ENCODE measurements around the gene TMEM179.

DNA sequence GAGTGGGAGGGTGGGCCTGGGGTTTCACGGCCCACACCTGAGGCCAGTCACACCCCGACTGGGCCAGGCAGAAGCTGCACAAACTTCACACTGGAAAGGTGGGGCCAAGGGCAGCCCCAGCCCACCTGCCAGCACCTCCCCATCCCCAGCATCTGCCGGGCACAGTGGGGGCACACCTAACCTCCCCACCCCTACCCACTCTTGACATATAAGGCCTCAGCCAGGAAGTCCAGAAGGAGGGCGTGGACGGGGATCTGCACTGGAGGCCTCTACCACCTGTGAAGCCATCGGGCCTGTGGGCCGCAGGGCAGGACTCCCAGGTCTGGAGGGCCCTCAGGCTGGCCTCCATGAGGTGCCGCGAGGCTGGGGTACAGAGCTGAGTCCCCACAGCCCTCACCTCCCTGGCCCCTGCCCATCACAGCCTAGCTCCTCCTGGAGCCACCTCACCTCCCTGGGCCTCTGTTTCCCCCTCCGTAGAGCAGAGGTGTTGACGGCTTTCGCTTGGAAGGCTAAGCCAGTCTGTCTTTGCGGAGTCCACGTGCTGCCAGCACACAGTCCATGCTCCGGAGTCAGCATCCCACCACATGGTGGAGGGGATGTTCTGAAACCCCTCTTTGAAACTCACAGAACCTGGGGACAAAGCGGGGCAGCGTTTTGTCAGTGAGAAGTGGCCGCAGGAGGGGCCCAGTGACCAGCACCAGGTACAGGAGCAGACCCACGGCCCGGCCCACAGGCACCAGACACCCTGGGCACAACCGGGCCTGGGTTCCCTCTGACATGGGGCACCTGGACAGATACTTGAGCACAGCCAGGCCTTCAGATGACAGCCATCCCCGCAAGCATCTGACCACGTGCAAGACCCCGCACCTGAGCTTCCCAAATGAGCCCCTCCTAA is 46.7 kb upstream of the TMEM179 start:
- TF ChIP-seq EZH2 (IDR thresholded peaks at IDR 0.05; ENCODE audit: insufficient read depth, poor library complexity, severe bottlenecking) (no peak), EZH2phosphoT487 (IDR thresholded peaks at IDR 0.05; ENCODE audit: insufficient read depth, low read depth) (no peak)

Measured in GM23248 (cell line).